GM12878 (cell line): ENCODE data around the gene BCKDK.

Experiments
- GABPA ChIP-seq: IDR thresholded peaks from 2 replicates; pipeline ENCODE4 v1.6.1; 2014; ENCODE audit warnings: antibody characterized with exemption, low read depth, mild to moderate bottlenecking, inconsistent platforms
- HDAC2 ChIP-seq: fragments of 200-600 bp; sonication (generic); IDR thresholded peaks from 2 replicates; pipeline ENCODE4 v1.6.1; 2017
- IKZF2 ChIP-seq, 2 experiments: fragments of 450-650 bp; IDR thresholded peaks; 2 replicates each; pipeline ENCODE4 v1.6.1; 2017; ENCODE audit warnings: mild to moderate bottlenecking in 2 of 2, moderate library complexity in 2 of 2
- MTA3 ChIP-seq: IDR thresholded peaks from 2 replicates; pipeline ENCODE4 v1.6.1; 2012; ENCODE audit warnings: low read length, inconsistent platforms, borderline replicate concordance
- YY1 ChIP-seq: IDR thresholded peaks from 2 replicates; pipeline ENCODE4 v1.6.1; 2011; ENCODE audit warnings: low read depth, mild to moderate bottlenecking, low read length
- ZNF207 ChIP-seq: fragments of 450-650 bp; IDR thresholded peaks from 2 replicates; pipeline ENCODE4 v1.6.1; 2014; ENCODE audit warnings: antibody characterized with exemption, mild to moderate bottlenecking, borderline replicate concordance
- TF ChIP-seq, protein P1 (sequence below): IDR thresholded peaks from 2 replicates; pipeline ENCODE4 v1.6.1; 2011; ENCODE audit warnings: low read depth, mild to moderate bottlenecking, low read length, moderate library complexity, borderline replicate concordance; ENCODE audit errors: extremely low read depth
- TF ChIP-seq, protein P2 (sequence below), 3 experiments: IDR thresholded peaks in 2 of 3; conservative IDR thresholded peaks in 1 of 3; 2 replicates each; pipeline ENCODE4 v1.5.1; 2011; ENCODE audit warnings: low read depth in 3 of 3, low read length in 3 of 3, mild to moderate bottlenecking in 3 of 3, control low read depth in 2 of 3, moderate library complexity in 2 of 3, inconsistent platforms in 1 of 3, mixed read lengths in 1 of 3; ENCODE audit not compliant: control insufficient read depth in 2 of 3, insufficient read depth in 1 of 3; ENCODE audit errors: extremely low read depth in 1 of 3

DNA sequence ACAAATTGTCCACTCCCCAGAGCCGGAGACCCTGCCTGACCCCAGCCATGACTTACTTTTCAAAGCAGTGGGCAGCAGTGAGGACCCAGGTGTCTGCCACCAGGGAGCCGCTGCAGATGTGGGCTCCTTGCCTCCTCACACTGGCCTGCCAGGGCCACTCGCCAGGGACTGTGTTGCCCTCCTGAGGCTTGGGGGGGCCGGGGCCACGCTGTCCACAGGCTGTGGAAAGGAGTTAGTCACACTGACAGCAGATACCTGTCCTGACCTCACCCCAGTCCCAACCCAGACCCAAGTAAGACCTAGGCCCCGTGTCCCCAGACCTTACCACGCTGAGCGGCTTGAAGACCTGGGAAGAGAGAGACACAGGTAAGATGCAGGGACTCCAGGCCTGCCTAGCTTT is 20.7 kb upstream of the BCKDK start:
- TF ChIP-seq MTA3, result no peak
- TF ChIP-seq, protein P1, sequence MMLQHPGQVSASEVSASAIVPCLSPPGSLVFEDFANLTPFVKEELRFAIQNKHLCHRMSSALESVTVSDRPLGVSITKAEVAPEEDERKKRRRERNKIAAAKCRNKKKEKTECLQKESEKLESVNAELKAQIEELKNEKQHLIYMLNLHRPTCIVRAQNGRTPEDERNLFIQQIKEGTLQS, result no peak
- TF ChIP-seq YY1, result no peak
- no peak for TF ChIP-seq GABPA
- TF ChIP-seq ZNF207, result no peak
- TF ChIP-seq HDAC2, result no peak
- TF ChIP-seq IKZF2 (IDR thresholded peaks at IDR 0.05), result no peak
- TF ChIP-seq, protein P2, sequence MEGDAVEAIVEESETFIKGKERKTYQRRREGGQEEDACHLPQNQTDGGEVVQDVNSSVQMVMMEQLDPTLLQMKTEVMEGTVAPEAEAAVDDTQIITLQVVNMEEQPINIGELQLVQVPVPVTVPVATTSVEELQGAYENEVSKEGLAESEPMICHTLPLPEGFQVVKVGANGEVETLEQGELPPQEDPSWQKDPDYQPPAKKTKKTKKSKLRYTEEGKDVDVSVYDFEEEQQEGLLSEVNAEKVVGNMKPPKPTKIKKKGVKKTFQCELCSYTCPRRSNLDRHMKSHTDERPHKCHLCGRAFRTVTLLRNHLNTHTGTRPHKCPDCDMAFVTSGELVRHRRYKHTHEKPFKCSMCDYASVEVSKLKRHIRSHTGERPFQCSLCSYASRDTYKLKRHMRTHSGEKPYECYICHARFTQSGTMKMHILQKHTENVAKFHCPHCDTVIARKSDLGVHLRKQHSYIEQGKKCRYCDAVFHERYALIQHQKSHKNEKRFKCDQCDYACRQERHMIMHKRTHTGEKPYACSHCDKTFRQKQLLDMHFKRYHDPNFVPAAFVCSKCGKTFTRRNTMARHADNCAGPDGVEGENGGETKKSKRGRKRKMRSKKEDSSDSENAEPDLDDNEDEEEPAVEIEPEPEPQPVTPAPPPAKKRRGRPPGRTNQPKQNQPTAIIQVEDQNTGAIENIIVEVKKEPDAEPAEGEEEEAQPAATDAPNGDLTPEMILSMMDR (IDR thresholded peaks at IDR 0.05 in 2 of 3, conservative IDR thresholded peaks at IDR 0.05 in 1 of 3; ENCODE audit: control insufficient read depth in 2 of 3, extremely low read depth in 1 of 3, insufficient read depth in 1 of 3, low read depth in 3 of 3, low read length in 3 of 3), result no peak
